ENCODE data around the gene TMEM132C.

DNA sequence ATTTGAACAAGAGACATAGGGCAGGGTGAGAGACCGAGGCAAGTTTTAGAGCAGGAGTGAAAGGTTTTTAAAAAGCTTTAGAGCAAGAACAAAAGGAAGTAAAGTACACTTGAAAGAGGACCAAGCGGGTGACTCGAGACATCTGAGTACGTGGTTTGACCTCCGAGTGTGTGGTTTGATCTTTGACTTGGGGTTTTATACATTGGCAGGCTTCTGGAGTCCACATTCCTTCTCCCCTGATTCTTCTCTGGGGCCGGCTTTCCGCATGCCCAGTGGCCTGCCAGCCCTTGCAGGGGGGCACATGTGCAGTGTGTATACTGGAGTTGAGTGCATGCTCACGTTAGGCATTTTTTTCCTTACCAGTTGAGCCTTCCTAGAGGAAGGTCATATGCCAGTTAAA, 460.5 kb downstream of the TMEM132C start:
- TF ChIP-seq, protein P1, sequence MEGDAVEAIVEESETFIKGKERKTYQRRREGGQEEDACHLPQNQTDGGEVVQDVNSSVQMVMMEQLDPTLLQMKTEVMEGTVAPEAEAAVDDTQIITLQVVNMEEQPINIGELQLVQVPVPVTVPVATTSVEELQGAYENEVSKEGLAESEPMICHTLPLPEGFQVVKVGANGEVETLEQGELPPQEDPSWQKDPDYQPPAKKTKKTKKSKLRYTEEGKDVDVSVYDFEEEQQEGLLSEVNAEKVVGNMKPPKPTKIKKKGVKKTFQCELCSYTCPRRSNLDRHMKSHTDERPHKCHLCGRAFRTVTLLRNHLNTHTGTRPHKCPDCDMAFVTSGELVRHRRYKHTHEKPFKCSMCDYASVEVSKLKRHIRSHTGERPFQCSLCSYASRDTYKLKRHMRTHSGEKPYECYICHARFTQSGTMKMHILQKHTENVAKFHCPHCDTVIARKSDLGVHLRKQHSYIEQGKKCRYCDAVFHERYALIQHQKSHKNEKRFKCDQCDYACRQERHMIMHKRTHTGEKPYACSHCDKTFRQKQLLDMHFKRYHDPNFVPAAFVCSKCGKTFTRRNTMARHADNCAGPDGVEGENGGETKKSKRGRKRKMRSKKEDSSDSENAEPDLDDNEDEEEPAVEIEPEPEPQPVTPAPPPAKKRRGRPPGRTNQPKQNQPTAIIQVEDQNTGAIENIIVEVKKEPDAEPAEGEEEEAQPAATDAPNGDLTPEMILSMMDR (IDR thresholded peaks at IDR 0.05; ENCODE audit: low read length): no peak
- TF ChIP-seq EZH2 (optimal IDR thresholded peaks at IDR 0.05; ENCODE audit: low read depth, low read length): no peak

Data from MM.1S (cell line).